ENCODE data around the gene STKLD1.
"Not testable (repeated sequence)": the region's sequence is repeated elsewhere in the genome, so short reads cannot be mapped to it uniquely, and the experiment has no call there.

Gene STKLD1

DNA sequence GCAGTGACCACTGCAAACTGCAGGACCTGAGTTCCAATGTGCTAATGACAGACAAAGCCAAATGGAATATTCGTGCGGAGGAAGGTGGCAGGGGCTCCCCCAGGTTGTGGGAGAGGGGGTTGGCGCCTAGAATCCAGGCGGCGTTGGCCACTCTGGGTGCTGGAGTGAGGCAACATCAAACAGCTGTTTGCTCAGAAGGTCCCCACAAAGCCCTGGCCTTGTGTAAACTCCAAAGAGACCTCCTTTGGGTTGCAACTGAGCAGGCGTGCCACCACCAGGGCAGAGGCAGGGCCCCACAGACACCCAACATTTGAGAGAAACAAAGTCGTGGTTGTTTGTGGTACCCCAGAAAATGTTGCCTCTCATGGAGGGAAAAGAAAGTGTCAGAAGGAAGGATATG lies 14.5 kb downstream of the STKLD1 start (continued):
- TF ChIP-seq, protein P1, sequence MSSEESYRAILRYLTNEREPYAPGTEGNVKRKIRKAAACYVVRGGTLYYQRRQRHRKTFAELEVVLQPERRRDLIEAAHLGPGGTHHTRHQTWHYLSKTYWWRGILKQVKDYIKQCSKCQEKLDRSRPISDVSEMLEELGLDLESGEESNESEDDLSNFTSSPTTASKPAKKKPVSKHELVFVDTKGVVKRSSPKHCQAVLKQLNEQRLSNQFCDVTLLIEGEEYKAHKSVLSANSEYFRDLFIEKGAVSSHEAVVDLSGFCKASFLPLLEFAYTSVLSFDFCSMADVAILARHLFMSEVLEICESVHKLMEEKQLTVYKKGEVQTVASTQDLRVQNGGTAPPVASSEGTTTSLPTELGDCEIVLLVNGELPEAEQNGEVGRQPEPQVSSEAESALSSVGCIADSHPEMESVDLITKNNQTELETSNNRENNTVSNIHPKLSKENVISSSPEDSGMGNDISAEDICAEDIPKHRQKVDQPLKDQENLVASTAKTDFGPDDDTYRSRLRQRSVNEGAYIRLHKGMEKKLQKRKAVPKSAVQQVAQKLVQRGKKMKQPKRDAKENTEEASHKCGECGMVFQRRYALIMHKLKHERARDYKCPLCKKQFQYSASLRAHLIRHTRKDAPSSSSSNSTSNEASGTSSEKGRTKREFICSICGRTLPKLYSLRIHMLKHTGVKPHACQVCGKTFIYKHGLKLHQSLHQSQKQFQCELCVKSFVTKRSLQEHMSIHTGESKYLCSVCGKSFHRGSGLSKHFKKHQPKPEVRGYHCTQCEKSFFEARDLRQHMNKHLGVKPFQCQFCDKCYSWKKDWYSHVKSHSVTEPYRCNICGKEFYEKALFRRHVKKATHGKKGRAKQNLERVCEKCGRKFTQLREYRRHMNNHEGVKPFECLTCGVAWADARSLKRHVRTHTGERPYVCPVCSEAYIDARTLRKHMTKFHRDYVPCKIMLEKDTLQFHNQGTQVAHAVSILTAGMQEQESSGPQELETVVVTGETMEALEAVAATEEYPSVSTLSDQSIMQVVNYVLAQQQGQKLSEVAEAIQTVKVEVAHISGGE (tag by site-specific recombination; conservative IDR thresholded peaks at IDR 0.05; ENCODE audit: low read depth), result no peak

DNA sequence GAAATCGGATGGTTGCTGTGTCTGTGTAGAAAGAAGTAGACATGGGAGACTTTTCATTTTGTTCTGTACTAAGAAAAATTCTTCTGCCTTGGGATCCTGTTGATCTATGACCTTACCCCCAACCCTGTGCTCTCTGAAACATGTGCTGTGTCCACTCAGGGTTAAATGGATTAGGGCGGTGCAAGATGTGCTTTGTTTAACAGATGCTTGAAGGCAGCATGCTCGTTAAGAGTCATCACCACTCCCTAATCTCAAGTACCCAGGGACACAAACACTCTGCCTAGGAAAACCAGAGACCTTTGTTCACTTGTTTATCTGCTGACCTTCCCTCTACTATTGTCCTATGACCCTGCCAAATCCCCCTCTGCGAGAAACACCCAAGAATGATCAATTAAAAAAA lies 15.3 kb downstream of the STKLD1 start:
- H3K36me3 ChIP-seq (ENCODE audit: control insufficient read depth in 2 of 2, insufficient read depth in 1 of 2, low read length in 2 of 2); H3K4me1 ChIP-seq (ENCODE audit: control insufficient read depth, insufficient read depth, low read length); H3K4me3 ChIP-seq (ENCODE audit: low read depth, low read length); CTCF ChIA-PET; H3K9me3 ChIP-seq (ENCODE audit: control insufficient read depth, insufficient read depth, low read depth, low read length); H3K27ac ChIP-seq (ENCODE audit: extremely low read depth, low read depth, low read length); POLR2A ChIA-PET: not testable (repeated sequence)

DNA sequence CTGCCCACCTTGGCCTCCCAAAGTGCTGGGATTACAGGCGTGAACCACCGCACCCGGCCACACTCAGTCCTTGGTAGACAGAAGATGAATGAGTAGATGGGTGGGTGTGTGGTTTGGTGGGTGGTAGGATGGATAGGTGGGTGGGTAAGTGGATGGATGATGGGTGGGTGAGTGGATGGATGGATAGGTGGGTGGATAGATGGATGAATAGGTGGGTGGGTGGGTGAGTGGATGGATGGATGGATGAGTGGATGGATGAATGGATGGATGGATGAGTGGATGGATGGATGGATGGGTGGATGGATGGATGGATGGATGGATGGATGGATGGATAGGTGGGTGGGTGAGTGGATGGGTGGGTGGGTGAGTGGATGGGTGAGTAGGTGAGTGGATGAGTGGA lies 16.1 kb downstream of the STKLD1 start:
- TF ChIP-seq ZFHX2 (tag by site-specific recombination; conservative IDR thresholded peaks at IDR 0.05) (peak; percentile 94), ZNF366 (tag by site-specific recombination; conservative IDR thresholded peaks at IDR 0.05) (peak; percentile 96), ZBTB17 (tag by site-specific recombination; IDR thresholded peaks at IDR 0.05) (peak; percentile 49), EGR2 (tag by site-specific recombination; IDR thresholded peaks at IDR 0.05; ENCODE audit: low read depth) (peak; percentile 97)
- H3K9me3 ChIP-seq (ENCODE audit: control insufficient read depth, insufficient read depth, low read depth, low read length); POLR2A ChIA-PET; H3K27ac ChIP-seq (ENCODE audit: extremely low read depth, low read depth, low read length); H3K4me3 ChIP-seq (ENCODE audit: low read depth, low read length); H3K4me1 ChIP-seq (ENCODE audit: control insufficient read depth, insufficient read depth, low read length); H3K36me3 ChIP-seq (ENCODE audit: control insufficient read depth in 2 of 2, insufficient read depth in 1 of 2, low read length in 2 of 2): not testable (repeated sequence)
- CTCF ChIA-PET, result interaction anchor here (0.7 kb wide), 1 partner anchor 154 kb away, joined by 5 read pairs; no protein-coding TSS in a partner anchor

DNA sequence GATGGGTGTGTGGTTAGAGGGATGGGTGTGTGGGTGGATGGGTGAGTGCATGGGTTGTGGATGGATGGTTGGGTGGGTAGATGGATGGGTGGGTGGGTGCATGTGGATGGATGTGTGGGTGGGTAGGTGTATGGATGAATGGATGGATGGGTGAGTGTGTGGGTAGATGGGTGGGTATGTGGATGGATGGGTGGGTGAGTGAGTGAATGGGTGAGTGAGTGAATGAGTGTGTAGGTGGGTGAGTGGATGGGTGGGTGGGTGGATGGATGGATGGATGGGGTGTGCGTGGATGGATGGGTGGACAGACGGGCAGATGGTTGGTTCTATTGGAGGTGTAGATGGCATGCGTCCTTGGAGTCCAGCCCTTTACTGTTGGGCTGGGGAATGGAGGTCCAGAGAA lies 17.2 kb downstream of the STKLD1 start:
- no peaks in the 10 kb centered on the region for H3K36me3 ChIP-seq (ENCODE audit: control insufficient read depth in 2 of 2, insufficient read depth in 1 of 2, low read length in 2 of 2)
- no peak overlapping the region for H3K27ac ChIP-seq (ENCODE audit: extremely low read depth, low read depth, low read length)
- no peaks in the 10 kb centered on the region for H3K9me3 ChIP-seq (ENCODE audit: control insufficient read depth, insufficient read depth, low read depth, low read length)
- TF ChIP-seq ZFHX2 (tag by site-specific recombination; conservative IDR thresholded peaks at IDR 0.05) (peak; percentile 97), EGR2 (tag by site-specific recombination; IDR thresholded peaks at IDR 0.05; ENCODE audit: low read depth) (peak; percentile 97), ZNF548 (tag by site-specific recombination; IDR thresholded peaks at IDR 0.05) (no peak), ZNF366 (tag by site-specific recombination; conservative IDR thresholded peaks at IDR 0.05) (peak; percentile 78), SP2 (tag by site-specific recombination; IDR thresholded peaks at IDR 0.05) (0 out of 2 replicates have a peak, but pooled peaks have one; percentile 5), ZNF707 (tag by site-specific recombination; IDR thresholded peaks at IDR 0.05) (no peak)
- TF ChIP-seq, protein P2, sequence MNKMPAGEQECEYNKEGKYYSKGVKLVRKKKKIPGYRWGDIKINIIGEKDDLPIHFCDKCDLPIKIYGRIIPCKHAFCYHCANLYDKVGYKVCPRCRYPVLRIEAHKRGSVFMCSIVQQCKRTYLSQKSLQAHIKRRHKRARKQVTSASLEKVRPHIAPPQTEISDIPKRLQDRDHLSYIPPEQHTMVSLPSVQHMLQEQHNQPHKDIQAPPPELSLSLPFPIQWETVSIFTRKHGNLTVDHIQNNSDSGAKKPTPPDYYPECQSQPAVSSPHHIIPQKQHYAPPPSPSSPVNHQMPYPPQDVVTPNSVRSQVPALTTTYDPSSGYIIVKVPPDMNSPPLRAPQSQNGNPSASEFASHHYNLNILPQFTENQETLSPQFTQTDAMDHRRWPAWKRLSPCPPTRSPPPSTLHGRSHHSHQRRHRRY (tag by site-specific recombination; IDR thresholded peaks at IDR 0.05), result no peak
- TF ChIP-seq, protein P3, sequence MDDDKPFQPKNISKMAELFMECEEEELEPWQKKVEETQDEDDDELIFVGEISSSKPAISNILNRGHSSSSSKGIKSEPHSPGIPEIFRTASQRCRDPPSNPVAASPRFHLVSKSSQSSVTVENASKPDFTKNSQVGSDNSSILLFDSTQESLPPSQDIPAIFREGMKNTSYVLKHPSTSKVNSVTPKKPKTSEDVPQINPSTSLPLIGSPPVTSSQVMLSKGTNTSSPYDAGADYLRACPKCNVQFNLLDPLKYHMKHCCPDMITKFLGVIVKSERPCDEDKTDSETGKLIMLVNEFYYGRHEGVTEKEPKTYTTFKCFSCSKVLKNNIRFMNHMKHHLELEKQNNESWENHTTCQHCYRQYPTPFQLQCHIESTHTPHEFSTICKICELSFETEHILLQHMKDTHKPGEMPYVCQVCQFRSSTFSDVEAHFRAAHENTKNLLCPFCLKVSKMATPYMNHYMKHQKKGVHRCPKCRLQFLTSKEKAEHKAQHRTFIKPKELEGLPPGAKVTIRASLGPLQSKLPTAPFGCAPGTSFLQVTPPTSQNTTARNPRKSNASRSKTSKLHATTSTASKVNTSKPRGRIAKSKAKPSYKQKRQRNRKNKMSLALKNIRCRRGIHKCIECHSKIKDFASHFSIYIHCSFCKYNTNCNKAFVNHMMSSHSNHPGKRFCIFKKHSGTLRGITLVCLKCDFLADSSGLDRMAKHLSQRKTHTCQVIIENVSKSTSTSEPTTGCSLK (tag by site-specific recombination; IDR thresholded peaks at IDR 0.05), result no peak
- TF ChIP-seq, protein P4, sequence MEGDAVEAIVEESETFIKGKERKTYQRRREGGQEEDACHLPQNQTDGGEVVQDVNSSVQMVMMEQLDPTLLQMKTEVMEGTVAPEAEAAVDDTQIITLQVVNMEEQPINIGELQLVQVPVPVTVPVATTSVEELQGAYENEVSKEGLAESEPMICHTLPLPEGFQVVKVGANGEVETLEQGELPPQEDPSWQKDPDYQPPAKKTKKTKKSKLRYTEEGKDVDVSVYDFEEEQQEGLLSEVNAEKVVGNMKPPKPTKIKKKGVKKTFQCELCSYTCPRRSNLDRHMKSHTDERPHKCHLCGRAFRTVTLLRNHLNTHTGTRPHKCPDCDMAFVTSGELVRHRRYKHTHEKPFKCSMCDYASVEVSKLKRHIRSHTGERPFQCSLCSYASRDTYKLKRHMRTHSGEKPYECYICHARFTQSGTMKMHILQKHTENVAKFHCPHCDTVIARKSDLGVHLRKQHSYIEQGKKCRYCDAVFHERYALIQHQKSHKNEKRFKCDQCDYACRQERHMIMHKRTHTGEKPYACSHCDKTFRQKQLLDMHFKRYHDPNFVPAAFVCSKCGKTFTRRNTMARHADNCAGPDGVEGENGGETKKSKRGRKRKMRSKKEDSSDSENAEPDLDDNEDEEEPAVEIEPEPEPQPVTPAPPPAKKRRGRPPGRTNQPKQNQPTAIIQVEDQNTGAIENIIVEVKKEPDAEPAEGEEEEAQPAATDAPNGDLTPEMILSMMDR (tag by site-specific recombination; IDR thresholded peaks at IDR 0.05), result no peak
- H3K4me1 ChIP-seq (ENCODE audit: control insufficient read depth, insufficient read depth, low read length), result no peaks in the 10 kb centered on the region
- ChIA-PET POLR2A (interaction anchor here (2.6 kb wide), 1 partner anchor 15 kb away, joined by 9 read pairs; no protein-coding TSS in a partner anchor), CTCF (interaction anchor here (0.7 to 1.0 kb wide), 2 partner anchors 10 to 11 kb away, joined by 3 read pairs; no protein-coding TSS in a partner anchor)
- no peak overlapping the region for H3K4me3 ChIP-seq (ENCODE audit: low read depth, low read length)
